ENCODE data around the gene AIG1.

The AIG1 gene

DNA sequence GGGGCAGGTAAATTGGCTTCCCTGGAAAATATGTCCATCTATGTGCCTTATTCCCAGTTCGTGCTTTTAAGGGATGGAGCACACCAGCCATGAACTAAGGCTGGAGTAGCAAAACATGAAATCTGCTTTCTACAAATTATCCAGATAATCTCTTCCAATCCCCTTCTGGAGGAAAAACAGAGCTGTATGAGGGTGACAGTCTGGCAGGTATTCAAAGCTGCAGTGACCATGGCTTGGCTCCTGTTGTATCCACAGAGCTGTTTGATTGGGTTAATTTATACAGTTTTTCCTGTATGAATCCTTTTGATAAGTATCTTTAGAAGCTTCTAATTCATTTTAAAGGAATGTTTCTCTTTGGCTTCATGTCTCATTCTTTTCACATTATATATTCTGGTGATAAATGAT, 144.4 kb downstream of the AIG1 start:
- H3K79me2 ChIP-seq (ENCODE audit: control insufficient read depth, insufficient read depth, low read length, unreplicated experiment) = no peaks in the 10 kb centered on the region
- no peak overlapping the region for H3K27ac ChIP-seq (ENCODE audit: low read depth, low read length)
- H3K36me3 ChIP-seq (ENCODE audit: insufficient read depth, low read length) = no peaks in the 10 kb centered on the region
- H2AFZ ChIP-seq (ENCODE audit: low read length, unreplicated experiment) = no peak overlapping the region
- H3K4me3 ChIP-seq (ENCODE audit: low read depth, low read length) = no peak overlapping the region
- no peaks in the 10 kb centered on the region for H3K27me3 ChIP-seq (ENCODE audit: insufficient read depth, low read length)
- H3K4me1 ChIP-seq (ENCODE audit: control insufficient read depth, insufficient read depth, low read length, unreplicated experiment) = no peaks in the 10 kb centered on the region

DNA sequence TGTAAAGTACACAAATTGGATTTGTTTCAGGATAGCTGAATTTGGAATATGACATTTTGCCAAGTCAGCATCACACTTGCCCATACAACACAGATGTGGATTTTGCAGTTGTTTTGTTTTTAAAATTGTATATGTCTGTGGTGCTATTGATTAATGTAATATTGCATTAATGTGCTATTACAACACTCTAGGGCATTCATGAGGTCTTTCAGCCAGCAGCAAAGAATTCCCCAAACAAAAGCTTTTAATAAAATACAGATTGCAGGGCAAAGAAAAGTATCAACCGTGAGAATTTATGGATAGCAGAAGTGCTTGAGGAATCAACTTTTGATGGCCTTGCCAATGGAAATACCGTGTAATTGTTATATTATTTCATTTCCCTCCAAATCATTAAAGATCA, 144.9 kb downstream of the AIG1 start:
- Histone ChIP-seq H3K4me1 (ENCODE audit: control insufficient read depth, insufficient read depth, low read length, unreplicated experiment) (no peaks in the 10 kb centered on the region), H3K79me2 (ENCODE audit: control insufficient read depth, insufficient read depth, low read length, unreplicated experiment) (no peaks in the 10 kb centered on the region), H3K36me3 (ENCODE audit: insufficient read depth, low read length) (no peaks in the 10 kb centered on the region), H2AFZ (ENCODE audit: low read length, unreplicated experiment) (no peak overlapping the region), H3K27ac (ENCODE audit: low read depth, low read length) (no peak overlapping the region), H3K27me3 (ENCODE audit: insufficient read depth, low read length) (no peaks in the 10 kb centered on the region), H3K4me3 (ENCODE audit: low read depth, low read length) (no peak overlapping the region)

DNA sequence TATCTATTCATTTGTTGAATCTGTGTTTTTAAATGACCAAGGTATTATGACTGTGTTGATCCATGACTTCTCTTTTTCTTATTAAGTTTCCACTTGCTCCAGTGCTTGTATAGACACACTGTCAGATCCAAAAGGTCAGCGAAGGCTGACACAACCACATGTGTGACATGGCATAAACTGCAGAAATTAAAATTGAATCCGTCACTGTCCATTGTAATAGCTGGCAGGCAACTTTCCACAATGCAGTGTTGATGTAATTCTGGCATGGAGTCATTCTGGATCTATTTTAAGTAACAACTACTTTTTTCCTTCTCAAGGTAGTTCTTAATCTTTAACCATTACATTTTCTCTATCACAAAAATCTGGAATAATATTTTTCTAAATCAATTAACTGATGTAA, 145.3 kb downstream of the AIG1 start:
- H3K4me3 ChIP-seq (ENCODE audit: low read depth, low read length) = no peak overlapping the region
- H3K27ac ChIP-seq (ENCODE audit: low read depth, low read length) = no peak overlapping the region
- H3K79me2 ChIP-seq (ENCODE audit: control insufficient read depth, insufficient read depth, low read length, unreplicated experiment) = no peaks in the 10 kb centered on the region
- H3K27me3 ChIP-seq (ENCODE audit: insufficient read depth, low read length) = no peaks in the 10 kb centered on the region
- H2AFZ ChIP-seq (ENCODE audit: low read length, unreplicated experiment) = no peak overlapping the region
- H3K4me1 ChIP-seq (ENCODE audit: control insufficient read depth, insufficient read depth, low read length, unreplicated experiment) = no peaks in the 10 kb centered on the region
- H3K36me3 ChIP-seq (ENCODE audit: insufficient read depth, low read length) = no peaks in the 10 kb centered on the region

DNA sequence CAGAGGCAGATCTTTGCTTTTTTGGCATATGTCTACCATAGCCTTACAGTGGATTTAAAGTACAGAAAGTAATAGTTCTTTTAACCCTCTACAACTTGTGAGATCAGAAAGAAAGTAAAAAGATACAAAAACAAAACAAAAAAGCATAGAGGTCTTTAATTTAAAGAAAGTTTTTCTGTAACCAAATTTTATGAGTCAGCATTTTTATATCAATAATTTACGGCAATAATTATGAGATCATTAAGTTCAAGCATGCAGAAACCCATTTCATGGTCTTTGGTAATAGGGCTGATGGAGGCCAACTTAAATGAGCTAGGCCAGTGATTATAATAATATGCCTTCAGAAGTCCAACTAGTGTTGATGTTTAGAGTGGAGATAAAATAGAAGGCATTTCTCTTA, 145.9 kb downstream of the AIG1 start:
- no peak overlapping the region for H2AFZ ChIP-seq (ENCODE audit: low read length, unreplicated experiment)
- no peaks in the 10 kb centered on the region for H3K36me3 ChIP-seq (ENCODE audit: insufficient read depth, low read length)
- H3K79me2 ChIP-seq (ENCODE audit: control insufficient read depth, insufficient read depth, low read length, unreplicated experiment) = no peaks in the 10 kb centered on the region
- no peak overlapping the region for H3K27ac ChIP-seq (ENCODE audit: low read depth, low read length)
- H3K27me3 ChIP-seq (ENCODE audit: insufficient read depth, low read length) = no peaks in the 10 kb centered on the region
- H3K4me1 ChIP-seq (ENCODE audit: control insufficient read depth, insufficient read depth, low read length, unreplicated experiment) = no peaks in the 10 kb centered on the region
- H3K4me3 ChIP-seq (ENCODE audit: low read depth, low read length) = no peak overlapping the region

DNA sequence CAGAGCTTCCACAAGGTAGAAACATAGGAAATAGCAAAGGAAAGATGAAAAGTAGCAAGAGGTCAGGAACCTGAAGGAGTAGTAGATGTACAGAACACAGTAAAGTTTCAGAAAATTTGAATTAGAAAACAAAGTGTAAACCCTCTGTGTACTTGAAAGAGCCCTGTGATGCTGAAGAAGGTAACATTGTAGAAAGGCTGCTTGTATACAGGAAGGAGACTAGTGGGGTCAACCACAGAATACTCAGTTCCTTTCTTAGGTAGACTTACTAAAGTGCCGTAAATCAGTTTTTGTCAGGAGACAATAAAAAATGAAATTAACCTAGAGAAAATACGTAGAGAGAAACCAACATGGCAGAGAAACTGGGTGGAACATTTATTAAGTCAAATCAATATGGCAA, 149.7 kb downstream of the AIG1 start:
- no peaks in the 10 kb centered on the region for H3K4me1 ChIP-seq (ENCODE audit: control insufficient read depth, insufficient read depth, low read length, unreplicated experiment)
- H2AFZ ChIP-seq (ENCODE audit: low read length, unreplicated experiment) = no peak overlapping the region
- no peak overlapping the region for H3K4me3 ChIP-seq (ENCODE audit: low read depth, low read length)
- no peak overlapping the region for H3K27ac ChIP-seq (ENCODE audit: low read depth, low read length)
- no peaks in the 10 kb centered on the region for H3K27me3 ChIP-seq (ENCODE audit: insufficient read depth, low read length)
- H3K79me2 ChIP-seq (ENCODE audit: control insufficient read depth, insufficient read depth, low read length, unreplicated experiment) = no peaks in the 10 kb centered on the region
- no peaks in the 10 kb centered on the region for H3K36me3 ChIP-seq (ENCODE audit: insufficient read depth, low read length)

DNA sequence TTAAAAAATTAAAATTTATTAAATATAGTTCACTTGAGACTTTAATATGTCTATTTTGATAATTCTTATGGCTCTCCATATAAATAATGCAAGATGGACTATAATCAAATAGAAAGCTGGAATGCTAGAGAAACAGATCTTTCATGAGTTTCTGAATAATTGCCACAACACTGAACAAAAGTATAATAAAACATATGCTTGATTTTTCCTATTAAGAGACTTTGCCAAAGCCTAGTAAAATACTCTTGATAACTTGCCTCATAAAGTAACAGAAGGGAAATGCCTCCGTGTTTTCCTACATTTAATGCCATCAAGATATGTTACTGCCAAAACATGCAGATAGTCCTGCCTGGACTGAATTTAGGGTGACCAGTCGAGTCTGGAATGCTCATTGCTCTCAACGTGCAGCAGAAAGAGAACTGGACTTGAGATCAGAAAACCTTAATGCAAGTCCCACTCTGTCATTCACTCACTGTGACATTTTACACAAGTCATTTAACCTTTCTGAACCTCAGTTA, 153.2 kb downstream of the AIG1 start:
- Histone ChIP-seq H3K27ac (ENCODE audit: low read depth, low read length) (no peak overlapping the region), H3K36me3 (ENCODE audit: insufficient read depth, low read length) (no peaks in the 10 kb centered on the region), H3K27me3 (ENCODE audit: insufficient read depth, low read length) (no peaks in the 10 kb centered on the region), H3K79me2 (ENCODE audit: control insufficient read depth, insufficient read depth, low read length, unreplicated experiment) (no peaks in the 10 kb centered on the region), H3K4me1 (ENCODE audit: control insufficient read depth, insufficient read depth, low read length, unreplicated experiment) (no peaks in the 10 kb centered on the region), H3K4me3 (ENCODE audit: low read depth, low read length) (no peak overlapping the region), H2AFZ (ENCODE audit: low read length, unreplicated experiment) (no peak overlapping the region)

DNA sequence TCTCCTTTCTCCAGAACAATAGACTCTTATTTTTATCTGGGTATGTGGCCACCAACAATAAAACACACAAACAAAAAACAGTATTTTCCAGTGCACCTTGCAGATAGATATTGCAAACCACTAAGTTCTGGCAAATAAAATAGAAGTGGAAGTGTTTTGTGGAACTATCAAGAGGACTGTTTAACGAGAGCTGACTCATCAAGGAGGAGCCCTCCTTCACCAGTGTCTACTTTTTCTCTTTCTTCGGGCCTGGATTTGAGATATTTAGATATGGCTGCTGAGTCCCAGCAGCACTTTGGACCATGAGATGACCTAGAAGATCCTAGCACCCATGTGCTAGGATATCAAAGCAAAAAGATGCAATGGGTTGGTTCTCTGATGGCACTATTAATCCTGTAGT, 154.7 kb downstream of the AIG1 start:
- no peak overlapping the region for H3K4me3 ChIP-seq (ENCODE audit: low read depth, low read length)
- no peaks in the 10 kb centered on the region for H3K4me1 ChIP-seq (ENCODE audit: control insufficient read depth, insufficient read depth, low read length, unreplicated experiment)
- H3K36me3 ChIP-seq (ENCODE audit: insufficient read depth, low read length) = no peaks in the 10 kb centered on the region
- H3K27ac ChIP-seq (ENCODE audit: low read depth, low read length) = no peak overlapping the region
- no peak overlapping the region for H2AFZ ChIP-seq (ENCODE audit: low read length, unreplicated experiment)
- H3K79me2 ChIP-seq (ENCODE audit: control insufficient read depth, insufficient read depth, low read length, unreplicated experiment) = no peaks in the 10 kb centered on the region
- H3K27me3 ChIP-seq (ENCODE audit: insufficient read depth, low read length) = no peaks in the 10 kb centered on the region

DNA sequence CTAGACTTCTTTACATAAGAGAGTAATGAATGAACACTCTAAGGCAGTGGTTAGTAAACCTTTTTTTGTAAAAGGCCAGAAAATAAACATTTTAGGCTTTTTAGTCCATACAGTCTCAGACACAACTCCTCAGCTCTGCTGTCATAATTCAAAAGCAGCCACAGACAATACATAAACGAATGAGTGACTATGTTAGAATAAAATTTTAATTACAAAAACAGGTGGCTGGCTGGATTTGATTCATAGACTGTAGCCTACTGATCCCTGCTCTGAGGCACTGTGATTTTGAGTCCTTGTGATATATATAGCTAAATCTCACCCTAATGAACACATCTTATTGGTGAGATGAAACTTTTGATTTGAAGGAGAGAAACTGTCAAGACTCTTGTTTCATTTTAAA, 155.1 kb downstream of the AIG1 start:
- no peaks in the 10 kb centered on the region for H3K36me3 ChIP-seq (ENCODE audit: insufficient read depth, low read length)
- H3K27me3 ChIP-seq (ENCODE audit: insufficient read depth, low read length) = no peaks in the 10 kb centered on the region
- no peak overlapping the region for H3K27ac ChIP-seq (ENCODE audit: low read depth, low read length)
- H3K4me1 ChIP-seq (ENCODE audit: control insufficient read depth, insufficient read depth, low read length, unreplicated experiment) = no peaks in the 10 kb centered on the region
- H2AFZ ChIP-seq (ENCODE audit: low read length, unreplicated experiment) = no peak overlapping the region
- no peaks in the 10 kb centered on the region for H3K79me2 ChIP-seq (ENCODE audit: control insufficient read depth, insufficient read depth, low read length, unreplicated experiment)
- no peak overlapping the region for H3K4me3 ChIP-seq (ENCODE audit: low read depth, low read length)

DNA sequence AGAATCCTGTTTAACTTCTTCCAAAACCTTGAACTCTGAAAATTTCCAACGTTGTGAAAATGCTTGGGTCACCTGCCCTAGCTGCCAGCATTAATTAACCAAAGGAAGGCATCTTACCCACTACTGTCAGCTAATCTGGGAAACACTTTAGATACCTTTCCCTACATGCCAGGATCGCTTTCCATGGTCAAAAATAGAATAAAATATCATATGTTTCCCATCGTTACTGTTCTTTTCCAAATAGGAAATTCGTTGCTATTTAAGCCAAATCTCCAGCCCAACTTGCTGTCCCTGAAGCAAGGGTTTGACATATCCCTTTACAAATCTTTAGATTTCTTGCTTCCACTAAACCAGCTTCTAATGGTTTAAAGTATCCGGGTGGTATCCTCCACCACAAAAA, 157.5 kb downstream of the AIG1 start:
- Histone ChIP-seq H3K79me2 (ENCODE audit: control insufficient read depth, insufficient read depth, low read length, unreplicated experiment) (no peaks in the 10 kb centered on the region), H3K27ac (ENCODE audit: low read depth, low read length) (no peak overlapping the region), H2AFZ (ENCODE audit: low read length, unreplicated experiment) (no peak overlapping the region), H3K27me3 (ENCODE audit: insufficient read depth, low read length) (no peaks in the 10 kb centered on the region), H3K36me3 (ENCODE audit: insufficient read depth, low read length) (no peaks in the 10 kb centered on the region), H3K4me1 (ENCODE audit: control insufficient read depth, insufficient read depth, low read length, unreplicated experiment) (no peaks in the 10 kb centered on the region), H3K4me3 (ENCODE audit: low read depth, low read length) (no peak overlapping the region)

DNA sequence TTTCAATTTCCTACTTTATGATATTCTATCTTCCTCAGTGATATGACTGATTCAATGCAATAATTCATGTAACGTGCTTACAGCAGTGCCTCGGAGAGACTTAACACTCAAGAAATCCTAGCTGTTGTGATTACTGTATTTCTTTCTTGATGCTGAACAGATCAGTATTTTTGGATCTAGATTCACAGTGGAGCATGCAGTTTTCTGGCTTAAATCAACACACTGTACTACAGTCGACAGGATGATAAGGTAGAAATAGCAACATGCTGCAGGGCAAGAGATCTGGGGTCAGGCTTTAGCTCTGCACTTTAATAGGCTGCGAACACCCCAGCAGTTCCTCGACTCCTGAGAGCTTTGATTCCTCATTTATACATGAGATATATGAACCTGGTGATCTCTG, 161.0 kb downstream of the AIG1 start:
- no peaks in the 10 kb centered on the region for H3K27me3 ChIP-seq (ENCODE audit: insufficient read depth, low read length)

DNA sequence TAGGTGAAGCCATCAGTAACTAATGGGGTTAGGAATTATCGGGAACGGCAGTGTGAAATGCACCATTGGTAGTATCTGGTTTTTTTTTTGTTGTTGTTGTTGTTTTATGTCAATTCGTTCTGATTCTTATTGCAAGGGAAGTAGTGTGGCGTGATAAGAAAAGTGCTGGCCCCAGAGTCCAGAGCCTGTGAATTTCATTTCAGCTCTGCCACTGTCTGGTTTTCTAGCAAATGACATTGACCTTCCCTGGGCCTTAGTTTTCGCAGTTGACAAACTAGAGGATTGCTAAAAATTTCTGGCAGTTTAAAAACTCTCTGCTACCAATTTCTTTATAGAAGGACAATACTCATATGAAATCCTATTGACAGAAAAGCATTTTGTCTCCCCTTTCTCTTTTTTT, 161.6 kb downstream of the AIG1 start:
- H3K4me1 ChIP-seq (ENCODE audit: control insufficient read depth, insufficient read depth, low read length, unreplicated experiment) = no peaks in the 10 kb centered on the region
- H3K4me3 ChIP-seq (ENCODE audit: low read depth, low read length) = no peak overlapping the region
- no peaks in the 10 kb centered on the region for H3K79me2 ChIP-seq (ENCODE audit: control insufficient read depth, insufficient read depth, low read length, unreplicated experiment)
- no peaks in the 10 kb centered on the region for H3K36me3 ChIP-seq (ENCODE audit: insufficient read depth, low read length)
- no peak overlapping the region for H2AFZ ChIP-seq (ENCODE audit: low read length, unreplicated experiment)
- no peak overlapping the region for H3K27ac ChIP-seq (ENCODE audit: low read depth, low read length)
- no peaks in the 10 kb centered on the region for H3K27me3 ChIP-seq (ENCODE audit: insufficient read depth, low read length)

More for the DNA sequence above, 161.0 kb downstream of the AIG1 start:
- Histone ChIP-seq H3K36me3 (ENCODE audit: insufficient read depth, low read length) (no peaks in the 10 kb centered on the region), H2AFZ (ENCODE audit: low read length, unreplicated experiment) (no peak overlapping the region), H3K79me2 (ENCODE audit: control insufficient read depth, insufficient read depth, low read length, unreplicated experiment) (no peaks in the 10 kb centered on the region), H3K4me1 (ENCODE audit: control insufficient read depth, insufficient read depth, low read length, unreplicated experiment) (no peaks in the 10 kb centered on the region), H3K27ac (ENCODE audit: low read depth, low read length) (no peak overlapping the region), H3K4me3 (ENCODE audit: low read depth, low read length) (no peak overlapping the region)
